ENCODE results near the gene CAMK1G. TPM values are rescaled to one million over a fixed set of nuclear protein-coding genes. Genes with fewer than 3 reads are reported as not detected.

The CAMK1G gene
- polyA plus RNA-seq, 1 donor from 2014 or later = 3.0 TPM

GRCh38 chr1:209628618-209629299, 45.2 kb downstream of the CAMK1G start:
- Histone ChIP-seq H3K9ac (ENCODE audit: low read length) (no peak overlapping the region), H3K9me3 (ENCODE audit: low read length) (no peaks in the 10 kb centered on the region), H3K4me3 (ENCODE audit: low read length) (no peak overlapping the region), H3K36me3 (ENCODE audit: insufficient read depth, low read length) (no peaks in the 10 kb centered on the region), H3K27me3 (ENCODE audit: insufficient read depth, low read depth, low read length) (no peaks in the 10 kb centered on the region), H3K79me2 (replicated peaks; ENCODE audit: insufficient read depth, low read length) (no peaks in the 10 kb centered on the region), H4K20me1 (ENCODE audit: insufficient read depth) (no peaks in the 10 kb centered on the region), H3K4me2 (ENCODE audit: low read length) (no peak overlapping the region), H3K27ac (ENCODE audit: low read length) (no peak overlapping the region), H3K9me2 (ENCODE audit: insufficient read depth, low read length) (no peaks in the 10 kb centered on the region), H3F3A (ENCODE audit: insufficient read depth, low read length, poor library complexity, severe bottlenecking) (no peaks in the 10 kb centered on the region), H2AFZ (ENCODE audit: low read depth, low read length) (no peak overlapping the region)
- TF ChIP-seq MXI1 (conservative IDR thresholded peaks at IDR 0.05; ENCODE audit: poor library complexity, severe bottlenecking) (no peak), TAF1 (IDR thresholded peaks at IDR 0.05; ENCODE audit: low read depth) (no peak), POLR2AphosphoS5 (IDR thresholded peaks at IDR 0.05) (no peak), SMC3 (conservative IDR thresholded peaks at IDR 0.05; ENCODE audit: poor library complexity) (no peak)
- TF ChIP-seq, protein P1, sequence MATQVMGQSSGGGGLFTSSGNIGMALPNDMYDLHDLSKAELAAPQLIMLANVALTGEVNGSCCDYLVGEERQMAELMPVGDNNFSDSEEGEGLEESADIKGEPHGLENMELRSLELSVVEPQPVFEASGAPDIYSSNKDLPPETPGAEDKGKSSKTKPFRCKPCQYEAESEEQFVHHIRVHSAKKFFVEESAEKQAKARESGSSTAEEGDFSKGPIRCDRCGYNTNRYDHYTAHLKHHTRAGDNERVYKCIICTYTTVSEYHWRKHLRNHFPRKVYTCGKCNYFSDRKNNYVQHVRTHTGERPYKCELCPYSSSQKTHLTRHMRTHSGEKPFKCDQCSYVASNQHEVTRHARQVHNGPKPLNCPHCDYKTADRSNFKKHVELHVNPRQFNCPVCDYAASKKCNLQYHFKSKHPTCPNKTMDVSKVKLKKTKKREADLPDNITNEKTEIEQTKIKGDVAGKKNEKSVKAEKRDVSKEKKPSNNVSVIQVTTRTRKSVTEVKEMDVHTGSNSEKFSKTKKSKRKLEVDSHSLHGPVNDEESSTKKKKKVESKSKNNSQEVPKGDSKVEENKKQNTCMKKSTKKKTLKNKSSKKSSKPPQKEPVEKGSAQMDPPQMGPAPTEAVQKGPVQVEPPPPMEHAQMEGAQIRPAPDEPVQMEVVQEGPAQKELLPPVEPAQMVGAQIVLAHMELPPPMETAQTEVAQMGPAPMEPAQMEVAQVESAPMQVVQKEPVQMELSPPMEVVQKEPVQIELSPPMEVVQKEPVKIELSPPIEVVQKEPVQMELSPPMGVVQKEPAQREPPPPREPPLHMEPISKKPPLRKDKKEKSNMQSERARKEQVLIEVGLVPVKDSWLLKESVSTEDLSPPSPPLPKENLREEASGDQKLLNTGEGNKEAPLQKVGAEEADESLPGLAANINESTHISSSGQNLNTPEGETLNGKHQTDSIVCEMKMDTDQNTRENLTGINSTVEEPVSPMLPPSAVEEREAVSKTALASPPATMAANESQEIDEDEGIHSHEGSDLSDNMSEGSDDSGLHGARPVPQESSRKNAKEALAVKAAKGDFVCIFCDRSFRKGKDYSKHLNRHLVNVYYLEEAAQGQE (IDR thresholded peaks at IDR 0.05; ENCODE audit: borderline replicate concordance) = no peak

DNA sequence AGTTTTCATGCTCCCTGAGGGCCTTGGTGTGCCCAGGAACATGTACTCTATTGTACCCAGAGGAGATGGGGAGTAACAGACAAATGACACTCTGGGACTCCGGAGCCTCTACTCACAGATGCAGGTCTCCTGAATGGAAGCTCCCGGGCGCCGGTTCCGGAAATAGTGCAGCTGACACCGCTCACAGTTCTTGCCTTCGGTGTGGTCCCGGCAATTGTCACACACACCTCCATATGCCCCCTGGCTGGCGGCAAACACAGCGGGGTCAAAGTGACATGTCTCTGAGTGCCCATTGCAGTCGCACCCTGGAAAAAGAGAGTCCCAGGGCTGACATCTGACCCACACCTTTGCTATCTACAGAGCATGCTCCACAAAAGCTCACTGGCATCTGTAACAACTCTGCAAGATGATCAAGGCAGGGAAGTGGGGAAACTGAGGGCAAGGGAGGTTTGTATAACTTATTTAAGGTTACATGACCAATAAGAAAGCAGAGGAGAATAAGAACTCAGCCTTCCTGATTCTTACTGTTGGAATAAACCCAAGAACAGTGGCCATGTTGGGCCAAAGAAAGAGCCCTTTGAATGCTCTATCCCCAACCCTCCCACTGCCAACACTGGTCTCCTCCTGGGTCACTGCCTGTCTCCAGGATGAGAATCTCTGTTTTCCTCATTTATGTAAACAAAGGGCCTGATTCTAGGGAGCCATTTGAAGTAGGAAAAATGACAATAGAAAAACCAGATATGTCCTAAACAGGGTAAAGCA, 46.3 kb downstream of the CAMK1G start:
- no peaks in the 10 kb centered on the region for H3K9me3 ChIP-seq (ENCODE audit: low read length)
- no peaks in the 10 kb centered on the region for H3F3A ChIP-seq (ENCODE audit: insufficient read depth, low read length, poor library complexity, severe bottlenecking)
- no peak overlapping the region for H3K4me2 ChIP-seq (ENCODE audit: low read length)
- H3K9me2 ChIP-seq (ENCODE audit: insufficient read depth, low read length) = no peaks in the 10 kb centered on the region
- no peak overlapping the region for H3K27ac ChIP-seq (ENCODE audit: low read length)
- no peaks in the 10 kb centered on the region for H3K79me2 ChIP-seq (replicated peaks; ENCODE audit: insufficient read depth, low read length)
- H3K4me3 ChIP-seq (ENCODE audit: low read length) = no peak overlapping the region
- H4K20me1 ChIP-seq (ENCODE audit: insufficient read depth) = no peaks in the 10 kb centered on the region
- H3K9ac ChIP-seq (ENCODE audit: low read length) = no peak overlapping the region
- no peaks in the 10 kb centered on the region for H3K36me3 ChIP-seq (ENCODE audit: insufficient read depth, low read length)
- TF ChIP-seq SMC3 (conservative IDR thresholded peaks at IDR 0.05; ENCODE audit: poor library complexity) (no peak), POLR2AphosphoS5 (IDR thresholded peaks at IDR 0.05) (no peak), EZH2 (IDR thresholded peaks at IDR 0.05; ENCODE audit: borderline replicate concordance, insufficient read depth, low read length, poor library complexity, severe bottlenecking) (no peak), EP300 (conservative IDR thresholded peaks at IDR 0.05; ENCODE audit: poor library complexity, severe bottlenecking) (no peak), RAD21 (conservative IDR thresholded peaks at IDR 0.05) (no peak), TAF1 (IDR thresholded peaks at IDR 0.05; ENCODE audit: low read depth) (no peak), MXI1 (conservative IDR thresholded peaks at IDR 0.05; ENCODE audit: poor library complexity, severe bottlenecking) (no peak)
- TF ChIP-seq, protein P2, sequence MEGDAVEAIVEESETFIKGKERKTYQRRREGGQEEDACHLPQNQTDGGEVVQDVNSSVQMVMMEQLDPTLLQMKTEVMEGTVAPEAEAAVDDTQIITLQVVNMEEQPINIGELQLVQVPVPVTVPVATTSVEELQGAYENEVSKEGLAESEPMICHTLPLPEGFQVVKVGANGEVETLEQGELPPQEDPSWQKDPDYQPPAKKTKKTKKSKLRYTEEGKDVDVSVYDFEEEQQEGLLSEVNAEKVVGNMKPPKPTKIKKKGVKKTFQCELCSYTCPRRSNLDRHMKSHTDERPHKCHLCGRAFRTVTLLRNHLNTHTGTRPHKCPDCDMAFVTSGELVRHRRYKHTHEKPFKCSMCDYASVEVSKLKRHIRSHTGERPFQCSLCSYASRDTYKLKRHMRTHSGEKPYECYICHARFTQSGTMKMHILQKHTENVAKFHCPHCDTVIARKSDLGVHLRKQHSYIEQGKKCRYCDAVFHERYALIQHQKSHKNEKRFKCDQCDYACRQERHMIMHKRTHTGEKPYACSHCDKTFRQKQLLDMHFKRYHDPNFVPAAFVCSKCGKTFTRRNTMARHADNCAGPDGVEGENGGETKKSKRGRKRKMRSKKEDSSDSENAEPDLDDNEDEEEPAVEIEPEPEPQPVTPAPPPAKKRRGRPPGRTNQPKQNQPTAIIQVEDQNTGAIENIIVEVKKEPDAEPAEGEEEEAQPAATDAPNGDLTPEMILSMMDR (IDR thresholded peaks at IDR 0.05; ENCODE audit: poor library complexity, severe bottlenecking) = no peak
- TF ChIP-seq, protein P1 (IDR thresholded peaks at IDR 0.05; ENCODE audit: borderline replicate concordance) = no peak
- no peaks in the 10 kb centered on the region for H3K27me3 ChIP-seq (ENCODE audit: insufficient read depth, low read depth, low read length)
- no peak overlapping the region for H2AFZ ChIP-seq (ENCODE audit: low read depth, low read length)
